Spleen (tissue), 11 donors: ENCODE data around the gene RIPOR2. TPM values are rescaled to one million over a fixed set of nuclear protein-coding genes. Genes with fewer than 3 reads are reported as not detected.

ENCODE experiments used
- DNase-seq: peaks from one replicate; pipeline ENCODE4 v3.0.0-alpha.2; 2020
- H3K27ac ChIP-seq, 8 donors: fragments of 200-600 bp; sonication (generic) in 7 of 8; 1 replicate in 4 of 8; 2 replicates in 4 of 8; pipeline versions ENCODE4 v1.5.0 to v1.8.0; 2016 to 2021; ENCODE audit warnings: inconsistent platforms in 4 of 8, mild to moderate bottlenecking in 4 of 8, moderate library complexity in 1 of 8
- H3K27me3 ChIP-seq, 7 donors: fragments of 200-600 bp; sonication (generic) in 6 of 7; replicated peaks in 1 of 7; 1 replicate in 4 of 7; 2 replicates in 3 of 7; pipeline versions ENCODE4 v1.5.0 to v1.8.0; 2016 to 2021; ENCODE audit warnings: inconsistent platforms in 3 of 7, mild to moderate bottlenecking in 1 of 7
- H3K36me3 ChIP-seq, 6 donors: fragments of 200-600 bp; sonication (generic) in 5 of 6; 1 replicate in 4 of 6; 2 replicates in 2 of 6; pipeline versions ENCODE4 v1.5.0 to v1.8.0; 2016 to 2021; ENCODE audit warnings: inconsistent platforms in 2 of 6
- H3K4me1 ChIP-seq, 6 donors: fragments of 200-600 bp; sonication (generic) in 5 of 6; 1 replicate in 3 of 6; 2 replicates in 3 of 6; pipeline versions ENCODE4 v1.5.0 to v1.8.0; 2016 to 2021; ENCODE audit warnings: inconsistent platforms in 3 of 6
- H3K4me3 ChIP-seq, 8 donors: fragments of 200-600 bp; sonication (generic) in 7 of 8; 1 replicate in 4 of 8; 2 replicates in 4 of 8; pipeline versions ENCODE4 v1.5.0 to v1.8.0; 2016 to 2021; ENCODE audit warnings: inconsistent platforms in 4 of 8, mild to moderate bottlenecking in 4 of 8, moderate library complexity in 2 of 8
- H3K9me3 ChIP-seq, 8 donors: fragments of 200-600 bp; sonication (generic) in 7 of 8; 1 replicate in 4 of 8; 2 replicates in 4 of 8; pipeline versions ENCODE4 v1.5.0 to v1.8.0; 2016 to 2021; ENCODE audit warnings: inconsistent platforms in 4 of 8
- CTCF ChIP-seq, 11 experiments: fragments of 200-600 bp in 7 of 11; fragments of 450-650 bp in 4 of 11; sonication (generic) in 4 of 11; IDR thresholded peaks in 8 of 11; conservative IDR thresholded peaks in 3 of 11; 1 replicate in 7 of 11; 2 replicates in 4 of 11; pipeline versions ENCODE4 v1.4.0 to v1.8.0; 2016 to 2021; ENCODE audit warnings: antibody characterized with exemption in 11 of 11, inconsistent platforms in 4 of 11, mild to moderate bottlenecking in 1 of 11
- POLR2A ChIP-seq, 3 donors: fragments of 450-650 bp; IDR thresholded peaks; one replicate each; pipeline ENCODE4 v1.5.1; 2017; ENCODE audit warnings: antibody characterized with exemption in 3 of 3, mild to moderate bottlenecking in 1 of 3
- POLR2AphosphoS5 ChIP-seq, 3 donors: sonication (generic); formaldehyde crosslinking; IDR thresholded peaks; one replicate each; pipeline ENCODE4 v1.5.1; 2017; ENCODE audit warnings: antibody characterized with exemption in 3 of 3
- WGBS, 5 donors: extraction: QIAGEN DNeasy Blood & Tissue Kit in 3 of 5; methylation state at CpG; one replicate each; pipeline versions ENCODE4 v1.1.5 to v1.1.7; 2013 to 2018; 5-methylcytosine and 5-hydroxymethylcytosine counted together
- intact Hi-C: fragments of 100-400 bp; cut with DNase I; formaldehyde crosslinking; loops from one replicate; pipeline ENCODE4 v1.15.0; 2023; ENCODE audit warnings: low total_unique reads
- polyA plus RNA-seq, 3 donors: library from polyadenylated mRNA; stranded (reverse); fragments of 200-250 nt; gene quantifications; one replicate each; pipeline ENCODE4 v1.2.1, GENCODE V29; 2013
- total RNA-seq, 7 donors: library from RNA; depleted of rRNA in 3 of 7; stranded (reverse); fragments of >200 nt in 3 of 7; fragmentation: NEBNext Ultra II Directional in 4 of 7; extraction: Animal tissue kit (Norgen Biotek cat#: 25700) in 4 of 7; gene quantifications; one replicate each; pipeline versions ENCODE4 v1.1.0 to v1.2.1, GENCODE V29; 2016 to 2021
- donor health status: healthy with polysubstance abuse.
- donor health status: DM: no; HTN: no; CAD: no; lungs with moderate emphysema.
- donor health status: DM: no; HTN: no; CAD: no.
- donor health status: Bipolar disorder and iron deficiency.
- donor health status: healthy.
- donor health status: DM: no; HTN: no; CAD: no.
- donor health status: DM: yes; HTN: yes; CAD: no.

RIPOR2 gene
- total and polyA plus RNA-seq, 10 donors: 40.6 to 247 (median 147) TPM

GRCh38 chr6:24967211-24967610, 31.5 kb upstream of the RIPOR2 start:
- Histone ChIP-seq H3K36me3 (no peaks in the 10 kb centered on the region), H3K27ac (no peak overlapping the region), H3K4me3 (no peak overlapping the region), H3K27me3 (no peaks in the 10 kb centered on the region), H3K9me3 (no peaks in the 10 kb centered on the region), H3K4me1 (peaks cover 0 to 43% (median 0%) of the 10 kb centered on the region in 6 donors)
- WGBS, 5 donors: 48 to 73% (median 57%) methylated on average over 1 of the region's 1 CpG
- intact Hi-C loops: no loop called here
- TF ChIP-seq CTCF (IDR thresholded peaks at IDR 0.05 in 8 of 11, conservative IDR thresholded peaks at IDR 0.05 in 3 of 11) (no peak), POLR2AphosphoS5 (IDR thresholded peaks at IDR 0.05) (no peak), POLR2A (IDR thresholded peaks at IDR 0.05) (no peak)
- no peak for DNase-seq

- no peaks in the 10 kb centered on the region for H3K9me3 ChIP-seq
- TF ChIP-seq POLR2AphosphoS5 (IDR thresholded peaks at IDR 0.05): no peak
- no peak for TF ChIP-seq CTCF (IDR thresholded peaks at IDR 0.05 in 8 of 11, conservative IDR thresholded peaks at IDR 0.05 in 3 of 11)
- intact Hi-C loops: no loop called here
Observed at GRCh38 chr6:24966381-24966780, 30.6 kb upstream of the RIPOR2 start.

GRCh38 chr6:24963887-24964570, 28.3 kb upstream of the RIPOR2 start:
- TF ChIP-seq CTCF (IDR thresholded peaks at IDR 0.05 in 8 of 11, conservative IDR thresholded peaks at IDR 0.05 in 3 of 11) (no peak), POLR2A (IDR thresholded peaks at IDR 0.05) (no peak), POLR2AphosphoS5 (IDR thresholded peaks at IDR 0.05) (no peak)
- Histone ChIP-seq H3K4me3 (no peak overlapping the region), H3K4me1 (peaks cover 0 to 68% (median 27%) of the 10 kb centered on the region in 6 donors), H3K36me3 (no peaks in the 10 kb centered on the region), H3K9me3 (peaks cover 0 to 6% (median 0%) of the 10 kb centered on the region in 8 donors), H3K27me3 (no peaks in the 10 kb centered on the region), H3K27ac (no peak overlapping the region)
- WGBS, 5 donors: 93 to 96% (median 95%) methylated on average over 6 of the region's 6 CpGs
- no peak for DNase-seq
- intact Hi-C loops: no loop called here

More at GRCh38 chr6:24966381-24966780, 30.6 kb upstream of the RIPOR2 start:
- Histone ChIP-seq H3K4me3 (no peak overlapping the region), H3K4me1 (peaks cover 0 to 51% (median 6%) of the 10 kb centered on the region in 6 donors), H3K27ac (no peak overlapping the region), H3K27me3 (no peaks in the 10 kb centered on the region), H3K36me3 (no peaks in the 10 kb centered on the region)
- 93 to 97% (median 97%) methylated on average over 4 of the region's 4 CpGs for WGBS, 5 donors
- no peak for DNase-seq

GRCh38 chr6:24963339-24963738, 27.6 kb upstream of the RIPOR2 start:
- H3K9me3 ChIP-seq: peaks cover 0 to 6% (median 0%) of the 10 kb centered on the region in 8 donors

More at GRCh38 chr6:24963339-24963738, 27.6 kb upstream of the RIPOR2 start:
- WGBS, 5 donors: 84 to 97% (median 89%) methylated on average over 1 of the region's 1 CpG
- H3K36me3 ChIP-seq: no peaks in the 10 kb centered on the region
- no peaks in the 10 kb centered on the region for H3K27me3 ChIP-seq
- DNase-seq: no peak
- H3K27ac ChIP-seq: no peak overlapping the region
- peaks cover 0 to 68% (median 29%) of the 10 kb centered on the region in 6 donors for H3K4me1 ChIP-seq
- TF ChIP-seq CTCF (IDR thresholded peaks at IDR 0.05 in 8 of 11, conservative IDR thresholded peaks at IDR 0.05 in 3 of 11): no peak
- no peak for TF ChIP-seq POLR2AphosphoS5 (IDR thresholded peaks at IDR 0.05)
- no peak for TF ChIP-seq POLR2A (IDR thresholded peaks at IDR 0.05)
- no peak overlapping the region for H3K4me3 ChIP-seq
- intact Hi-C loops: no loop called here
